ENCODE data around the gene GOLGA2. TPM values are rescaled to one million over a fixed set of nuclear protein-coding genes. Genes with fewer than 3 reads are reported as not detected.
A peak's percentile ranks its signal among the peaks of the same experiment; 100 is the strongest.

GOLGA2 gene
- total RNA-seq, 1 donor from 2014 or later = 91.5 TPM

- Mint-ChIP-seq H3K27ac (peak within 1 kb of the TSS; percentile 98), H3K9me3 (no peaks in the 10 kb centered on the region), H3K36me3 (peaks cover 4% of the 10 kb centered on the region), H3K27me3 (peaks cover 2% of the 10 kb centered on the region), H3K4me1 (ENCODE audit: unreplicated experiment) (peaks cover 4% of the 10 kb centered on the region), H3K4me3 (peak within 1 kb of the TSS; percentile 97)
- DNase-seq (ENCODE audit: extremely low spot score, unreplicated experiment) = peak; percentile 92
- TF ChIP-seq CTCF (conservative IDR thresholded peaks at IDR 0.05) = no peak
Observed at GRCh38 chr9:128322404-128323211, 46.8 kb upstream of the GOLGA2 start, which contains the start of the genes COQ4 and TRUB2. TSS of gene COQ4 (plus strand) at chr9:128322839. CDS start at chr9:128322859, 20 bp downstream. TSS of gene TRUB2 (minus strand) at chr9:128322447. CDS start at chr9:128322408, 39 bp downstream.

DNA sequence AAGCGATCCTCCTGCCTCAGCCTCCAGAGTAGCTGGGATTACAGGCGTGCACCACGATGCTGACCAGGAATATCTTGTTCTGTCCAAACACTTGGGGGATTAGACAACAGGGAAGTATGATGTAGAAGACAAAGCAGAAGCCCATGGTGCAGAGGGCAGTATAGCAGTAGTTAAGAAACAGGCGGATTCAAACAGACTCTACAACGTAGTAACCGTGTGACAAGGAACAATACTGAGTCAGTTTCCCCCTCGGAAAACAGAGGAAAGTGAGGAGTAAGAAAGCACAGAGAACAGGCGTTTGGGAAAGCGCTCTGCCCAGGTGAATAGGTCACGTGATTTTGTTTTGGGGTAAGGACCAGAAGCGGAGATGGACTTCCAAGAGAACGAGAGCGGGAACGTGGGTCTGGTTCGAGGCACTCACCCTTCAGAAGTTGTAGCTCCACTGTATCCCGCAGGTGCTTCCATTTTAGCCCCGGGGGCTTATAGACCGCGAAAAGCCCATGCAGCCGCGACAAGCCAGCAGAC, 46.1 kb upstream of the GOLGA2 start:
- peaks cover 2% of the 10 kb centered on the region for H3K27me3 Mint-ChIP-seq
- H3K4me3 Mint-ChIP-seq = peak overlapping the region; percentile 97
- DNase-seq (ENCODE audit: extremely low spot score, unreplicated experiment) = no peak
- peaks cover 8% of the 10 kb centered on the region for H3K36me3 Mint-ChIP-seq
- no peak for TF ChIP-seq CTCF (conservative IDR thresholded peaks at IDR 0.05)
- peaks cover 4% of the 10 kb centered on the region for H3K4me1 Mint-ChIP-seq (ENCODE audit: unreplicated experiment)
- peak overlapping the region; percentile 98 for H3K27ac Mint-ChIP-seq
- no peaks in the 10 kb centered on the region for H3K9me3 Mint-ChIP-seq

GRCh38 chr9:128321343-128321742, 45.5 kb upstream of the GOLGA2 start:
- H3K27me3 Mint-ChIP-seq = peaks cover 2% of the 10 kb centered on the region
- peaks cover 8% of the 10 kb centered on the region for H3K36me3 Mint-ChIP-seq
- no peak for DNase-seq (ENCODE audit: extremely low spot score, unreplicated experiment)
- H3K27ac Mint-ChIP-seq = no peak overlapping the region
- peaks cover 4% of the 10 kb centered on the region for H3K4me1 Mint-ChIP-seq (ENCODE audit: unreplicated experiment)
- H3K4me3 Mint-ChIP-seq = peak overlapping the region; percentile 97
- H3K9me3 Mint-ChIP-seq = no peaks in the 10 kb centered on the region
- TF ChIP-seq CTCF (conservative IDR thresholded peaks at IDR 0.05) = no peak

DNA sequence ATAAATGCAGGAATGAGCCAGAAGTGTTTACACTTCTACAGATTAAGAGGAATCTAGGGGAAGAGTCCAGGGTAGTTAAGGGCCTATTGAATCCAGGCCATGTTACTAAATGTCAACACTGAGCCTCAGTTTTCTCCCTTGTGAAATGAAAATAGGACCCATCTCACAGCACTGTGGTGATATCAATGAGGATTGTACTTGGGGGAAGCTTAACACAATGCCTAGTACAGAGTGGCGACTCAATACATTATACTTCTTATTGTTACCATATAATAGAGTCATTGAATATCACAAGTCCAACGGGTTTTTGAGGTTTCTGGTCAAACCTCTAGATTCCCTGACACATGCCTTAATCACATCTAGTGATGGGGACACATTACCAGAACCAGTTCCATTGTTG, 41.8 kb upstream of the GOLGA2 start:
- no peak overlapping the region for H3K27ac Mint-ChIP-seq
- peaks cover 4% of the 10 kb centered on the region for H3K36me3 Mint-ChIP-seq
- no peak for DNase-seq (ENCODE audit: extremely low spot score, unreplicated experiment)
- peaks cover 2% of the 10 kb centered on the region for H3K27me3 Mint-ChIP-seq
- no peaks in the 10 kb centered on the region for H3K9me3 Mint-ChIP-seq
- peaks cover 4% of the 10 kb centered on the region for H3K4me1 Mint-ChIP-seq (ENCODE audit: unreplicated experiment)
- no peak for TF ChIP-seq CTCF (conservative IDR thresholded peaks at IDR 0.05)
- peak overlapping the region; percentile 62 for H3K4me3 Mint-ChIP-seq

GRCh38 chr9:128316421-128316820, 40.6 kb upstream of the GOLGA2 start:
- Mint-ChIP-seq H3K36me3 (peaks cover 4% of the 10 kb centered on the region), H3K4me3 (no peak overlapping the region), H3K27me3 (no peaks in the 10 kb centered on the region), H3K27ac (no peak overlapping the region), H3K4me1 (ENCODE audit: unreplicated experiment) (no peaks in the 10 kb centered on the region), H3K9me3 (no peaks in the 10 kb centered on the region)
- DNase-seq (ENCODE audit: extremely low spot score, unreplicated experiment) = no peak
- no peak for TF ChIP-seq CTCF (conservative IDR thresholded peaks at IDR 0.05)

Measured in type B pancreatic cell (in vitro differentiated cells).